HG02678 (cell line): ENCODE data around the gene UFSP1.

Source experiments
- ATAC-seq: cut with Tn5 transposase; IDR thresholded peaks from one replicate; pipeline ENCODE4 v1.9.1; 2021; ENCODE audit warnings: mild to moderate bottlenecking, moderate library complexity; ENCODE audit not compliant: unreplicated experiment

The UFSP1 gene

DNA sequence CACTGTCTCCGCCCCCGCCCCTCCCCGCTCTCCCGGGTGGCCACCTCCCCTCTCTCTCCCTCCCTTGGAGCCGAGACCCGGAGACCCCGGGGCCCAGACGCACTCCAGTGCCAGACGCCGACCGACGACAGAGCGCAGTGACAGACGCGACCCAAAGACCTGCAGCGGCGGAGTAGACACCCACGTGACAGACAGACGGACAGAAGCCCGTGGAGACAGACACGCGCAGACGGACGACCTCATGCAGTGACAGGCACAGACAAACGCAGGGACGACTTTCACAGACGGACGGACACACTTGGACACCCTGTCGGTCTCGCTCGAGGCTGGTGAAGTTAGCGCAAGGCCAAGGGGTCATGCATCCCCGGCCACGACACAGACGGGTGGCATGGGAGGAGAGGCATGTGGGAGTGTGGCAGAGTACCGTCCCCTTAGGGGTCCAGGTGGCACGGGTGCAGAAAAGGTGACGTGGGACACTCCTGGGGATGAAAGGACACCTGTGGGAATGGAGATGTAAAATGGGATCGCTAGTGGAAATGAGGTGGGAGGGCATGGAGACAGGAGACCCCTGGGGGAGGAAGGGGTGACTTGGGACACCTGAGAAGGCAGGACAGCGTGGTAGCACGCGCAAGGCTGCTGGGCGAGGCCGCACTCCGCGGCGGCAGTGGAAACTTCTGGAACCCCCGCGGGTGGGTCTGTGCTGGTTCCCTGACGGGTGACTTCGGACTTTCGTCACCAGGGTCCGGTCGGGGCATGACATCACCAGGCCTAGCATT, 6.6 kb upstream of the UFSP1 start:
- no peak for ATAC-seq

DNA sequence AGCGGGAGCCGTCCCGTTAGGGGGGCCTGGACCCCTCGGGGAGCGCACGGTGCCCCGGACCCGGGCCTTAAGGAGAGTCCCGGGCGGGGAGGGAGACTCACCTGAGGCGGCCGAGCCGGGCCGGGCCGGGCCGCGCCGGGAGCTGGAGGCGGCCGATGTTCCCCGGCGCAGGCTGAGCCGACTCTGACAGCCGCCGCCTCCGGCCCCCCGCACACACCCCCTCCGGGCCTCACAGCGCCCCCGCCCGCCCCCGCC, 6.1 kb upstream of the UFSP1 start, which contains the start of gene ACHE:
TSS of gene ACHE (minus strand) at position 188 of the 255 bp plus-strand sequence. CDS start 1,656 bp downstream, outside the sequence.
- ATAC-seq, result no peak

DNA sequence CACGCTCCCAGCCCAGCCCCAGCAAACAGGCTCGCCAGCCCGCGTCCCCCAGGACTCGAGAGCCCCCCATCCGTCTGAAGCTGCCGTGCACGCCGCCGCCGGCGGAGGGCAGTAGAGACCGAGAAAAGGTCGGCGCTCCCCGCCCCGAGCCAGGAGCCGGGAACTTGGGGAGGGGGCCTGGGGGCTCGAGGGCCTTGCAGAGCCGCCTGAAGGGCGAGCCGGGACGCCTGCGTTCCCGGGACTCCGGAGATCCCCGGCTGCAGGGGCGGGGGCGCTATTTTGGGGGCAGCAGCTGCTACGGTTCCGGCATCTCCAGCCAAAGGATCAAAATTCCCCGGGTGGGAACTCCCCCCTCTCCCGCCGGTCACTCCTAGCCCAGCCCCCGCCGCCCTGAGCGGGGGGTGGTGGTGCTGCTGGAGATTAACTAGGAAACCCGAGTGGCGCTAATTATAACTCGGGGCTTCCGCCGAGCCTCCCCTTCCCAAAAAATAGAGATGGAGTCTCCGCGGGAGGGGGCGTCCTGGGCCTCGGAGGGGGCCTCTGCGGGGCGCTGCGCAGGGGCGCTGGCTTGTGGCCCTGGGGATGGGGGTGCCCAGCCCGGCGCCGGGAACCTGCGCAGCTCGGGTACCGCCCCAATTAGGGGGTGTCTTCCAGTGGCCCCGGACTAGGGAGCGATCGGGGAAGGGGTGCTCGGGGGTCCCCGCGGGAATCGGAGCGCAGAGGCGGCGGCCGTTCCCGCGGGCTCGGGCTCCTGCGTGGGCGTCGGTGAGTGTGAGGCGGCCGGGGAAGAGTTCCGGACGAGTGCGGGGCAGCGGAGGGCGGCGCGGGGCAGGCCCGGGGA, 5.6 kb upstream of the UFSP1 start:
- ATAC-seq, result no peak

DNA sequence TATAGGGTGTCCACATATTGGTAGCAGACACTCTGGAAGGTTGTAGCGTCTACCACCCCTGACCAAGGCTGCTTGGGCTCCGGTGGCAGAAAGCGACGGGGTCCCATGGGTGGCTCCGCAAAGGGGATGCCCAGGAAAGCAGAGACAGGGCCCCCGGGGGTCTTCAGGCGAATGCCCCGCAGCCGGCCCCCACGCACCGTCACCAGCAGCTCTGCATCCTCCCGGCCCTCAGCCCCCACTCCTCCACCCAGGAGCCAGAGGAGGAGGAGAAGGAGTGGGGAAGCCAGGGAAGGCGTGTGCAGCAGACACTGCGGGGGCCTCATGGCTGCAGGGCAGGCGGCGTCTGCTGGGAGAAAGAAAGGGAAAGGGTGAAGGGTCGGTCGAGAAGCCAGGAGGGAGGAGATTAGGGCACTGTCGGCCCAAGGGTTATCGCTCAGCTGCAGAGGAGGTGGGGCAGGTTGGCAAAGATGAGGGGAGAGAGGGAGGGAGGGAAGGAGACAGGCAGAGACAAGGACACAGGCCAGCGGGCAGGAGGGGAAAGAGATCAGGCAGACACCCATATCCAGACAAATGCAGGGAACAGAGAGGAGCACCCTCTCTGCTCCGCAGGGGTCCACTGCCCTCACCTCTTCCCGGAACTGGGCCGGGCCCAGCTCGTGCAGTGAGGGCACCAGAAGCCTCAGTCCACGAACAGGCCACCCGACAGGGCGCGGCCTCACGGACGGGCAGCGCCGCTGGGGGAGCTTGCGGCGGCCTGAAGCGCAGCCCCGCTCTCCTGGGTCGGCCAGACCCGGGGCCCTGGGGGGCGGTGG, 4.6 kb upstream of the UFSP1 start:
- no peak for ATAC-seq

DNA sequence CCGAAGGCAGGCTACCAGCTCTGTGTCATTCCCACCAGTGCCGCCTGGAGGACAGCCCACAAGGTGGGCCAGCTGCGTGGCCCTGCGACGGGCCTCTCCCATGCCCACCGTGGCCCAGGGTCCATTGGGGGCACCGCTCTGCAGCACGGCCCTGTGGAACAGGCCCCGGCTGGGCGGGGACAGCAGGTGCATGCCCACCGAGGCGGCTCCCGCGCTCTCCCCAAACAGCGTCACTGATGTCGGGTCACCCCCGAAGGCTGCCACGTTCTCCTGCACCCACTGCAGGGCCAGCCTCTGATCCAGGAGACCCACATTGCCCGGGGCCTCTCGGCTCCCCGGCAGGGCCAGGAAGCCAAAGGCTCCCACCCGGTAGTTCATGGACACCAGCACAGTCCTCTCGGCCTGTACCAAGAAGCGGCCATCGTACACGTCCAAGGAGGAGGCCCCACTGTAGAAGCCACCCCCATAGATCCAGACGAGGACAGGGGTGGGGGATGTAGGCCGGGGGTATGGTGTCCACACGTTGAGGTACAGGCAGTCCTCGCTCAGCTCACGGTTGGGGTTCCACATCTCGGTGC, 3.9 kb upstream of the UFSP1 start:
- no peak for ATAC-seq

DNA sequence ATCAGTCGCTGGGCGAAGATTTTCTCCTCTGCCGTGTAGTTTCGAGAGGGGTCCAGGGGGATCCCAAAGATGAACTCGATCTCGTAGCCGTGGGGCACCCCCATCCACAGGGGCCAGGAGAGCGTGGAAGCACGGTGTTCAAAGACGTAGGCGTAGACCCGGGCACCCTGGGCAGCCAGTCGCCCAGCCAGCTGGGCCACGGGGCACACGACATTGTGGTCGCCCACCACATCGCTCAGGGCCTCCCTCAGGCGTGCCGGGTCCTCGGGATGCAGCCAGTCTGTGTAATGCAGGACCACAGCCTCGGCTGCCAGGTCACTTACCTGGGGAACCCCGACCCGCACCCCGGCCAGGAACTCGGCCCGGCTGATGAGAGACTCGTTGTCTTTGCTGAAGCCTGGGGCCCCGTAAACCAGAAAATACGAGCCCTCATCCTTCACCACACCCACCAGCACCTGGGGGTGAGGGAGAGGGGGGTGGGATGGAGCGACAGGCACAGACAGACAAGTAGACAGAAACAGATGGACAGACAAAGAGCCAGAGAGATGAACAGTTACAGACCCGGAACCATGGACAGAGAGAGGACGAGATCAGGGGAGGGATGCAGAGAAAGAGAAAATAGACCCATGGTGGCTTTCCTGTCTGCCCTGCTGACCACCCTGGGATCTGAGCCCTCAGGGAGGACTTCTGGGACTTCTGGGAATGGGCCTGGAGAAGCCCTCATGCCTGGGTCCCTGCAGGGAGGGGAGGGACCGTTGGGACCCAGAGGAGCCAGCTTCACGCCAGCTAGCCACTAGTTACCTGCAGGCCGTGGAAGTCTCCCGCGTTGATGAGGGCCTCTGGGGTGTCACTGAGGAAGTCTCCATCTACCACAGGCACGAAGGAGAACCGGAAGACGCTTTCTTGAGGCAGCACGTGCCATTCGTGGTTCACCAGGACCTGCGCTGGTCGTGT, 3.1 kb upstream of the UFSP1 start:
- ATAC-seq, result no peak

DNA sequence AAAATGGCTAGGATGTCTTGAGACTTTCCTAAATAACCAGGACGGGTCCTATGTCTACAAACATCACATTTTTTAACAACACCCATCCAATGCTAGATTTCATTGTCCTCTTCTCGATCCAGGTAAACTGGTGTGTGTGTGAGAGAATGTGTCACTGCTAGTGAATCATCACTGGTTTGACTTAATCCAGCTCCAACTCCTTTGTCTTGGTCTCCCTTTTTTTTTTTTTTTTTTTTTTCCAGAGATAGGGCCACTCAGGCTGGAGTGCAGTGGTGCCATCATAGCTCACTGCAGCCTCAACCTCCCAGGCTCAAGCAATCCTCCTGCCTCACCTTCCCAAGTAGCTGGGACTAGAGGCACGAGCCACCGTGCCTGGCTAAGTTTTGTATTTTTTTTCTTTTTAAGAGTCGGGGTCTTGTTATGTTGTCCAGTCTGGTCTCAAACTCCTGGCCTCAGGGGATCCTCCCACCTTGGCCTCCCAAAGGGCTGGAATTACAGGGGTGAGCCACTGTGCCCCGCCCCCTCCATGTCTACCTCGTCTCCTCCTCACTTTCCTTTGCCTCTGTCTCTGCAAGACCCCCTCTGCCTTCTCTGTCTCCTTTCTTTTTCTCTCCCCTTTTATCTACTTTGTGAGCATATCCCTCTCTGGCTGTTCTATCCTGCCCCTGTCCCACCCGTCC, 2.2 kb upstream of the UFSP1 start:
- ATAC-seq, result no peak

DNA sequence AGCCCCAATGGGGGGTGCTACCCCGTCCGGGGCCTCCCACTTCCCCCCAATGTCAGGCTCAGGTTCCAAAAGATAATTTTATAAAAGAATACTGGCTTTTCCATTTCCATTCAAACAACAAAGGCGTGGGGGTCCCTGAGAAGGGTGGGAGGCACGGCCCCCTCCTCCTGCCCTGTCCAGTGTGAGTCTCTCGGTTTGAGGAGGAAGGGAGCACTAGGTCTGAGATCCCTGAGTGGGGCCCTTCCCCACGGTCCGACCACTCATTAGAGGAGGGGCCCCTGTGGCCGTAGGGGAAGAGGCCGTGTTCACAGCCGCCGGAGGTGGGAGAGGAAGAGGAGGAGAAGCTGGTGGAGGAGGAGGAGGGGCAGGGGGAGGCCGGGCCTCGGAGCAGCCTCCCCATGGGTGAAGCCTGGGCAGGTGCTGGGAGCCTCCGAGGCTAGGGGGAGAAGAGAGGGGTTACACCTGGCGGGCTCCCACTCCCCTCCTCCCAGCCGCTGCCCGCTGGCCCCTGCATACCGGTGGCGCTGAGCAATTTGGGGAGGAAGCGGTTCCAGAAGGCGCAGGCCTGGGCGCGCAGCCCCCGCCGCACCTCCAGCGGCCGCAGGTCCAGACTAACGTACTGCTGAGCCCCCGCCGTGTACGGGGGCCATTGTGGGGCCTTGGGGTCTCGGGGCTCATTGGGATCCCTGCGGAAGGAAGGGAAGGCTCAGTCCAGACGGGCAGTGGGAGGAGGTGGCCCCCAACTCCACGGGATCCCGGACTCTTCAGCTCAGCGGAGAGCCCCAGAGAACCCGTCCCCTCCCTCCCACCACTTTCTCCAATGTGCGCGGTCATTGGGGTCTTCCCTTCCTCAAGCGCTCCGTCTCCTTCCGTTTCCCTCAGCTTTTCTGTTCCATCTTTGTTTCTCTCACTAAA, 1.4 kb upstream of the UFSP1 start:
- ATAC-seq, result no peak

DNA sequence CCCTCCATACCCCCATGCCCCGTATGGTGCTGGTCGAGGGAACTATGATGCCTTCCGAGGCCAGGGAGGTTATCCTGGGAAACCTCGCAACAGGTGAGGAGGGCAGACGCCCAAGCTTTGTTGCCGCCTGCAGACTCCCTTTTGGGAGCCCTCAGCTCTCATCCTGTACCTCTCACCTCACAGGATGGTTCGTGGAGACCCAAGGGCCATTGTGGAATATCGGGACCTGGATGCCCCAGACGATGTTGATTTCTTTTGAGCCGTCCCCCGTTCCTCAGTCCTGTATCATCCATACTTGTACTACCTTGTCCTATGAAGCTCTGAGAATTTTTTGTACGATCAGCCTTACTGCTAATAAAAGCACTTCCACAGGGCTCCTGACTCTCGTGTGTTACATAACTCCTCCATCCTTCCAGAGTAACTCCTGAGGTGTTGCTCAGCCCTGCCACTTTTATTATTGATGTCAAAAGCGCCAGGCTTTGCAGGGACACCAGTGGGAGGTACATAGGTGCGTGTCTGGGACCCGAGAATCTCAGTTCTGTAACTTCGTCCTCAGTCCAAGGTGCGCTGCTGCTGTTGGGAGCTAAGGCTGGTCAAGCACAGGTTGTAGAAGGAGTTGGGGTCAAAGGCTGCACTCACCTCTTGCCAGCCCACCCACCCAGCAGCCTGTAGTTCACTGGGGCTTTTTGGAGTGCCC, 1.1 kb downstream of the UFSP1 start:
- no peak for ATAC-seq

DNA sequence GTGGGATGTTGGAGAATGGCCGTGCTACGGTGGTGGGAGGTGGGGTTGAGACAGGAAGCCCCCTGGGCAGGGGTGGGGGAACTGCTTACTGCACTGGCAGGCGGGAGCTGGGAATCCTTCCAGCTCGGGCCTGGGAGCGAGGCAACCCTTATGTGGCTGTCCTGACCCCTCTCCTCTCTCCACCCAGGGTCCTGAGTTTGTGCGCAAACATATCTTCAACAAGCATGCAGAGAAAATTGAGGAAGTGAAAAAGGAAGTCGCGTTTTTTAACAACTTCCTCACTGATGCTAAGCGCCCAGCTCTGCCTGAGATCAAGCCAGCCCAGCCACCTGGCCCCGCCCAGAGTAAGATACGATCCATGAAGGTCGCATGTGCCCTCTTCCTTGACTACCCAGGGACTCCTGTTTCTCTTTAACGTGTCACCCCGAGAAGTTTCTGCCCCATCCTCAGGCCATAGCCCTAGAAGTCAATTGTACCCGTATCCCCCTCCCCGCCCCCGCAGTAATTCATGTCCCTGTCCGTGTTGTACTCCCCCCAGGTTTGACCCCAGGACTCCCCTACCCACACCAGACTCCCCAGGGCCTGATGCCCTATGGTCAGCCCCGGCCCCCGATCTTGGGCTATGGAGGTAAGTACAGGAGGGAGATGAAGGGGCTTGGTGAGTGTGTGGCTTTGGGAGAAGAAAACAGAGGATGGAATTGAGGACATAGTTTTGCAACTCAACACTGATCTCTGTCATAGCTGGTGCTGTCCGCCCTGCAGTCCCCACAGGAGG, 1.8 kb downstream of the UFSP1 start:
- peak; percentile 44 for ATAC-seq

DNA sequence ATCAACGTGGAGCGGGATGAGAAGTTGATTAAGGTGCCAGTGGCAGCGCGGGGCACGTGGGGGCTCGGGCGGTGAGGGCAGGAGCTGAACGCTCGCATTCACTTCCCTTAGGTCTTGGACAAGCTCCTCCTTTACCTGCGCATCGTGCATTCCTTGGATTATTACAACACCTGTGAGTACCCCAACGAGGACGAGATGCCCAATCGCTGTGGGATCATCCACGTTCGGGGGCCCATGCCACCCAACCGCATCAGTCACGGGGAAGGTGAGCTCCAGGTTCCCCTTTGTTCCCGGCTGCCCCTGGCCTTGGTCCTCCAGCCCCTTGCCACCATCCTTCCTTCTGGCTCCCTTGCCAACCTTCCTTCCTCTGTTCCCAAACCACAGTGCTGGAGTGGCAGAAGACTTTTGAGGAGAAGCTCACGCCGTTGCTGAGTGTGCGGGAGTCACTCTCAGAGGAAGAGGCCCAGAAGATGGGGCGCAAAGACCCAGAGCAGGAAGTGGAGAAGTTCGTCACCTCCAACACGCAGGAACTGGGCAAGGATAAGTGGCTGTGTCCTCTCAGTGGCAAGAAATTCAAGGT, 2.5 kb downstream of the UFSP1 start:
- no peak for ATAC-seq

DNA sequence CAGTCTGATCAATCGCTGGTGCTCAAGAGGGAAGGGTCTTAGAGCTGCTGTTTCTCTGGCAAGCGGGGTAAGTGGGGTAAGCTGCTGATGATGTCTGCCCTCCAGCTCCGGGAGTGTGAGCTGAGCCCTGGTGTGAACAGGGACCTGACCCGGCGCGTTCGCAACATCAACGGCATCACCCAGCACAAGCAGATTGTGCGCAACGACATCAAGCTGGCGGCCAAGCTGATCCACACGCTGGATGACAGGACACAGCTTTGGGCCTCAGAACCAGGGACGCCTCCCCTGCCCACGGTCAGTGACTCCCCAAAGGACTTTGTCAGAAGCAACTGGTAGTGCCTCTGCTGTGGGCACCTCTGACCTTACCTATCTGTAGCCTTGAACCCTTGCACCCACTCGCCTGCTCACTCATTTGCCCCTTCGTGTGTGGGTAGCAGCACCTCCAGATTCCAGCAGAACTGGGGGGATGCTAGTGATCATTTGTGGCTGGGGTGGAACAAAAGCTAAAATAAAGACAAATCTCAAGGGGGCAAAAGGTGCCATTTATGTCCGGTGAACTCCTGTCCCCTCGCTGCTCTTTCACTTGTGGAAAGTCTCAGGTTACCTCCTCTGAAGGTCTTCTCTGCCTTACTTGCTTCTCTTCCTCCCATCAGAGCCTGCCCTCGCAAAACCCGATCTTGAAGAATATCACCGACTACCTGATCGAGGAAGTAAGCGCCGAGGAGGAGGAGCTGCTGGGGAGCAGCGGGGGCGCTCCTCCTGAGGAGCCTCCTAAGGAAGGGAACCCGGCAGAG, 3.2 kb downstream of the UFSP1 start:
- ATAC-seq, result no peak

DNA sequence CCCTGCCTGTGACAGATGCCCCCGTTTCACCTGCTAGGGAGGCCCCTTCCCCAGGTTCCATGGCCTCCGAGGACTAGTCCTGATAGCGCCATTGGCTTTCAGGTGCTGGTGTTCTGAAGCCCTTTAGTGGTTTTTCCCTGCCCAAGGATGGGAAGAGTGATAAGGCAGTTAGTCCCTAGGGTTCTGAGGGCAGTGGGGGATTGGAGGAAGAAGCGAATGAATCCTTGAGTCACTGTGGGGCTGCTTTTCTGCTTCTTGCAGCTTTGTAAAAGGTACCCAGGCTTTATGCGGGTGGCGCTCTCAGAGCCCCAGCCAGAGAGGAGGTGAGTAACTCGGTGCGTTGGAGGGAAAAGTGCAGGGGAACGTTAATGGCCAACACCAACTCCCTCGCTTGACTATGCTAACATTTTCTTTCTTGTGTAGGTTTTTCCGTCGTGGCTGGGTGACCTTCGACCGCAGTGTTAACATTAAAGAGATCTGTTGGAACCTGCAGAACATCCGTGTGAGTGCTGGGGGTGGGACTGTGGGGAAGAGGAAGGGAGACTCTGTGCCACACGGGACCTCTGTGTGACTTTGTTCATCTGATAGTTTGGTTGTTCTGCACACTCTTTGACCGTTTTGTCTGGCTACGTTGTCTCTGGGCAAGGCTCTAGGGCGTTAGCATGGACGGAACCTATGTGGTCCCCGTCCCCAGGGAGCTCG, 3.9 kb downstream of the UFSP1 start:
- no peak for ATAC-seq

DNA sequence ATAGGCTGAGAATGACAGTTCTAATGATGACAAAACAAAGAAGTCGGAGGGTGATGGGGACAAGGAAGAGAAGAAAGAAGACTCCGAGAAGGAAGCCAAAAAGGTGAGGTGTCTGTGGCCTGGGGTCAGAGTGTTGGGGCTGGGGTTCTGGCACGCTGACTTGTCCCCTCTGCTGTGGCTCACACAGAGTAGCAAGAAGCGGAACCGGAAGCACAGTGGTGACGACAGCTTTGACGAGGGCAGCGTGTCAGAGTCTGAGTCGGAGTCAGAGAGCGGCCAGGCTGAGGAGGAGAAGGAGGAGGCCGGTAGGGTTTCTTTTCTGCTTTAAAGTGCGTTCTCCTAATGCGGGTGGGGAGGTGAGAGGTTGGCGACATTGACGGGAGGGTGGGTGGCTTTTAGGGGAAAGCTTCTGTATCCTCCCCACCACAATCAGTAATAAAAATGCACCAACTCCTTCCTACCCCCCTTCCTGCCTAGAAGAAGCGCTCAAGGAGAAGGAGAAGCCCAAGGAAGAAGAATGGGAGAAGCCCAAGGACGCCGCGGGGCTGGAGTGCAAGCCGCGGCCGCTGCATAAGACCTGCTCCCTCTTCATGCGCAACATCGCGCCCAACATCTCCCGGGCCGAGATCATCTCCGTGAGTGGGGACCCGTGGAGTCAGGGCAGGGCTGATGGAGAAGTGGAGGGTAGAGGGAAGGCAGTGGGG, 4.6 kb downstream of the UFSP1 start:
- ATAC-seq, result no peak
